GM18502 (cell line): Measurements from ENCODE around the gene SMARCE1.

Source experiments
- ATAC-seq: cut with Tn5 transposase; IDR thresholded peaks from one replicate; pipeline ENCODE4 v1.9.1; 2021; ENCODE audit warnings: mild to moderate bottlenecking; ENCODE audit not compliant: unreplicated experiment, poor library complexity

Gene SMARCE1

GRCh38 chr17:40646791-40647623 lies 611 bp downstream of the SMARCE1 start:
- peak; percentile 52 for ATAC-seq

GRCh38 chr17:40645943-40646342 lies 1.7 kb downstream of the SMARCE1 start:
- ATAC-seq = no peak

GRCh38 chr17:40645291-40645690 lies 2.3 kb downstream of the SMARCE1 start:
- ATAC-seq = no peak

GRCh38 chr17:40637931-40638330 lies 9.7 kb downstream of the SMARCE1 start:
- no peak for ATAC-seq

GRCh38 chr17:40633871-40634270 lies 13.7 kb downstream of the SMARCE1 start:
- ATAC-seq = no peak

GRCh38 chr17:40632216-40632615 lies 15.4 kb downstream of the SMARCE1 start:
- ATAC-seq = no peak

- no peak for ATAC-seq
Observed at GRCh38 chr17:40629842-40630241, 17.8 kb downstream of the SMARCE1 start.

GRCh38 chr17:40625311-40625710 lies 22.3 kb downstream of the SMARCE1 start:
- no peak for ATAC-seq

GRCh38 chr17:40623419-40624210 lies 24.0 kb downstream of the SMARCE1 start:
- ATAC-seq = no peak

GRCh38 chr17:40622509-40622928 lies 25.1 kb downstream of the SMARCE1 start:
- ATAC-seq = no peak

- no peak for ATAC-seq
Observed at GRCh38 chr17:40621578-40621977, 26.0 kb downstream of the SMARCE1 start.

- no peak for ATAC-seq
Observed at GRCh38 chr17:40621019-40621418, 26.6 kb downstream of the SMARCE1 start.

GRCh38 chr17:40618754-40619625 lies 28.6 kb downstream of the SMARCE1 start:
- ATAC-seq = no peak

- ATAC-seq = no peak
Observed at GRCh38 chr17:40617678-40618240, 29.9 kb downstream of the SMARCE1 start.

- ATAC-seq = no peak
Observed at GRCh38 chr17:40616592-40616991, 31.0 kb downstream of the SMARCE1 start.

- ATAC-seq = no peak
Observed at GRCh38 chr17:40615841-40616476, 31.7 kb downstream of the SMARCE1 start.

- ATAC-seq = peak; percentile 74
Observed at GRCh38 chr17:40615068-40615840, 32.4 kb downstream of the SMARCE1 start.

- no peak for ATAC-seq
Observed at GRCh38 chr17:40614431-40615067, 33.1 kb downstream of the SMARCE1 start.
